GM20000 (cell line): Measurements from ENCODE around the gene GAB2.

Experiments used
- DNase-seq: peaks from one replicate; pipeline ENCODE4 v3.0.0; 2012; ENCODE audit warnings: low spot score
- TF ChIP-seq, protein P1 (sequence below): IDR thresholded peaks from 2 replicates; pipeline ENCODE4 v1.5.1; 2012; ENCODE audit warnings: mild to moderate bottlenecking, control low read depth; ENCODE audit errors: extremely low read depth, missing control alignments

Gene GAB2

DNA sequence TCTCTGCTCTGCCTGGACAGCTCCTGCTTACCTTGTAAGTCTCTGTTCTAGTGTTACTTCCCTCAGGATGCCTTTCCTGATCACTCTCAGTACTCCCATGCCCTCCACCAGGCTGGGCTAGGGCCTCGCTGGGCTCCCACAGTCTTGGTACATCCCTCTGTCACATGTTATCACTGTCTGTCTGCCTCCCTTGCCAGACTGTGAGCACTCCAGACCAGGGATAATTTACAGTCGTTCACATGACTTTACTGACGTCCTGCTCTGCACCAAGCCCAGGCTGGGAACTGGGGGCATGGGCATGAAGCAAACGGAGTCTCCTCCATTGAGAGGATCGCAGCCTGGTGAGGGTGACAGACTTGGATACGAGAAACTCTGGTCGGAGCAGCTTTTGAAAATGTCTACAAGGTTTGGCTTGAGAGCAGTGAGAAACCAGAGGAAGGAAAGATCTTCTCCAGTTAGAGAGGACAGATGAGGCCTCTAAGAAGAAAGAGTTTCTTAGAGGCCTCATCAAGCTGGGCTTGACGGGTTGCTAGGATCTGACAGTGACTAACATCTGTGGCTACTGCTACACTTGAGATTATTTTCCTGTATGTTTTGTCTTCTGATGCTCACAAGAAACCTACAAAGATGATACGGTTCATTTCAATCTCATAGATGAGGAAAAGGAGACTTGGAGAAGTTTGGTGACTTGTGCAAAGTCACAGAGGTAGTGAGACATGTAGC, 216.4 kb downstream of the GAB2 start:
- no peak for DNase-seq
- TF ChIP-seq, protein P1, sequence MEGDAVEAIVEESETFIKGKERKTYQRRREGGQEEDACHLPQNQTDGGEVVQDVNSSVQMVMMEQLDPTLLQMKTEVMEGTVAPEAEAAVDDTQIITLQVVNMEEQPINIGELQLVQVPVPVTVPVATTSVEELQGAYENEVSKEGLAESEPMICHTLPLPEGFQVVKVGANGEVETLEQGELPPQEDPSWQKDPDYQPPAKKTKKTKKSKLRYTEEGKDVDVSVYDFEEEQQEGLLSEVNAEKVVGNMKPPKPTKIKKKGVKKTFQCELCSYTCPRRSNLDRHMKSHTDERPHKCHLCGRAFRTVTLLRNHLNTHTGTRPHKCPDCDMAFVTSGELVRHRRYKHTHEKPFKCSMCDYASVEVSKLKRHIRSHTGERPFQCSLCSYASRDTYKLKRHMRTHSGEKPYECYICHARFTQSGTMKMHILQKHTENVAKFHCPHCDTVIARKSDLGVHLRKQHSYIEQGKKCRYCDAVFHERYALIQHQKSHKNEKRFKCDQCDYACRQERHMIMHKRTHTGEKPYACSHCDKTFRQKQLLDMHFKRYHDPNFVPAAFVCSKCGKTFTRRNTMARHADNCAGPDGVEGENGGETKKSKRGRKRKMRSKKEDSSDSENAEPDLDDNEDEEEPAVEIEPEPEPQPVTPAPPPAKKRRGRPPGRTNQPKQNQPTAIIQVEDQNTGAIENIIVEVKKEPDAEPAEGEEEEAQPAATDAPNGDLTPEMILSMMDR, result no peak

DNA sequence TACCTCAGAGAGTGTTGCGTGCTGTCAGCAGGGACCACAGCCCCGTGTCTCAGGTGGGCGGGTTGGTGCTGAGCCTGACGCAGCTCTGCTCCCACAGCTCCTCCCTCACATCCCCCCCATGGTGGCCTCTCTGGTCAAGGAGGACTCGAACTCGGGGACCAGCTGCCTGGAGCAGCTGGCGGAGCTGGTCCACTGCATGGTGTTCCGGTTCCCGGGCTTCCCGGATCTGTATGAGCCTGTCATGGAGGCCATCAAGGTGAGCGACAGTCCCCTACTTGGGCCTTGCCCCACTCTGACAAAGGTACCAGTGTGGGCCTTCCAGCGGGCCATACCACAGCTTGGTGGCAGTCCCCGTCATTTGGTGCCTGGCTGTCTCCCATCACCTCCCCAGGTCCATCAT, 217.1 kb downstream of the GAB2 start:
- TF ChIP-seq, protein P1, result no peak

DNA sequence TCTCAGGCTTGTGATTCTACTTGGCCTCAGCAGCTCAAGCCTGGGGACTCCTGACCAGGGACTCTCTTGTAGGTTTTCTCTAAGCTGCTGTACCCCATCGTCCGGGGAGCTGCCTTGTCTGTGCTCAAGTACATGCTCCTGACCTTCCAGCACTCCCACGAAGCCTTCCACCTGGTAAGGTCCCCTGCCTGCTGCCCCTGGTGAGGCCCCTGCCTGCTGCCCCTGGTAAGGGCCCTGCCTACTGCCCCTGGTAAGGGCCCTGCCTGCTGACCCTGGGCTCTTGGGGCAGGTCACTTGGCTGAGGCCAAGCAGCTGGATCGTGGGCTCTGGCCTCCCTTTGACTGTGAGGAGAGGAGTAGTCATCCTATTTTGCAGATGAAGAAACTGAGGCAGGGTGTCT, 217.6 kb downstream of the GAB2 start:
- TF ChIP-seq, protein P1, result no peak
- DNase-seq, result no peak

More for the DNA sequence above, 217.1 kb downstream of the GAB2 start:
- no peak for DNase-seq

DNA sequence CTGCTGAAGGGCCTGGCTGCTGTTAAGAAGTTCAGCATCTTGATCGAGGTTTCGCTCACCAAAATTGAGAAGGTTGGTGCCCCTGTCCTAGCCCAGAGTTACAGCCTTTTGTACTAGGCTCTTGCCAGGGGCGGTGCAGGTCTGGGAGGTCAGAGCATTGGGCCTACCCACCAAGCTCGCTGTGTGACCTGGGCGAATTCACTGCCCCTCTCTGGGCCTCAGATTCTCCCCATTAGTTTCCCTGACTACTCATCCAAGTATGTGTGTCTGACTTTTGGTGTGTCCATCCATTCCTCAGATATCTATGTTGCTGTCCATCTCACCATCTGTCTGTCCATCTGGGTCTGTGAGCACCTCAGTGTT, 218.0 kb downstream of the GAB2 start:
- no peak for DNase-seq
- TF ChIP-seq, protein P1, result no peak

DNA sequence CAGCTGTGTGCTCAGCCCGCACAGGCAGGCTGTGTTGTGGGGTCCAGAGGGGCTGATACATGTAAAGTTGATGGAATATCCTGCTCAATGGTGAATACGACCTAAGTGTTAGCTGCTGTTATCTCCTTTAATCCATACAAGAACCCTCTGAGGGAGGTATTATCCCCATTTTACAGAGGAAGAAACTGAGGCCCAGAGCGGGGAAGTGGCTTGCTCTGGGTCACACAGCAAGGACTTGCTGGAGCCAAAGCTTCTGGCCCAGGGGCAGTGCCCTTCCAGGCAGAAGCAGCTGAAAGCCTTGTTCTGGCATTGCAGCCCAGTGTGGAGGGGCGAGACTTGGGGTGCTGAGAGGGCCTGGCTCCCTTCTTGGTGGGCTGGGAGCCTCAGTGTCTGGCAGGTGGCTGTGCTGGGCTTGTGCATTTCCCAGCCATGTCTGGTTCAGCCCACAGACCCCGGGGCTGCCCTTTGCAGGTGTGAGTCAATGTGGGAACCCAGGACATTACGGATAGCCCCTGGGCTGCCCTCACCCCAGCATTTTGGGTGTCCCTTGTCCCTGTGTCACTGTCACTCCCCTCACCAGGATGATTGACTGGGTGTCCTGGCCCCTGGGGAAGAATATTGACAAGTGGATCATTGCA, 218.5 kb downstream of the GAB2 start:
- TF ChIP-seq, protein P1, result no peak

DNA sequence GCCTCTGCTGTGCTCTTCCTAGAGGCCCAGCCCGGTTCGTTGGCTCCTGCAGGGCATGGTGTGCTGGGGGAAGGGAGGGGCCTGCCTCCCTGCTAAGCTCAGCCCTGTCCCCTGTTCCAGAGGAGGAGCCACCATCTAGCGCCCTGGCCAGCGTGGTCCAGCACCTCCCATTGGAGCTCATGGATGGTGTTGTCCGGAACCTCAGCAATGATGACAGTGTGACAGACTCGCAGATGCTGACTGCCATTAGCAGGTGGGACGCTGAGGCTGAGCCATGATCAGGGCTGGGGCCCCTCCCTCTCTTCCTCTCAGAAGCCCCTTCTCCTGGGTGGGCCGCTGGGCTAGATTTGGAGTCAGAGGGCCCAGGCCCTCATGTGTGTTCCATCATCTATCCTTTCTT, 219.8 kb downstream of the GAB2 start:
- DNase-seq, result no peak
- TF ChIP-seq, protein P1, result no peak

More for the DNA sequence above, 218.5 kb downstream of the GAB2 start:
- DNase-seq, result no peak

DNA sequence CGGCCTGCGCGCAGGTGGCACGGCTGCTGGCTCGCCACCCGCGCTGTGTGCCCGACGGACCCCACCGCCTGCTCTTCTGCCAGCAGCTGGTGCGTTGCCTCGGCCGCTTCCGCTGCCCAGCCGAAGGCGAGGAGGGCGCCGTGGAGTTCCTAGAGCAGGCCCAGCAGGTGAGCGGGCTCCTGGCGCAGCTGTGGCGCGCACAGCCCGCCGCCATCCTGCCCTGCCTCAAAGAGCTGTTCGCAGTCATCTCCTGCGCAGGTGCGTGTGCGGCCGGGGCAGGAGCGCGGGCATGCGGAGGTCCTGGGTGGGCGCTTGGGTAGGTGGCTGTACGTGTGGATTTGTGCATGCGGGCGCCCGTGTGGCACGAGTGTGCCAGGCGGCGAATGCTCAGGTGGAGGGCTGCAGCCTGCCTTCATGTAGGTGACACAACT, 220.9 kb downstream of the GAB2 start:
- DNase-seq, result no peak
- TF ChIP-seq, protein P1, result no peak
